ENCODE data around the gene SLC10A7.

- no peak for TF ChIP-seq CTCF (IDR thresholded peaks at IDR 0.05; ENCODE audit: low read depth, low read length, poor library complexity, severe bottlenecking)
- TF ChIP-seq EZH2phosphoT487 (IDR thresholded peaks at IDR 0.05; ENCODE audit: borderline replicate concordance, low read length): no peak
These were observed 76.3 kb downstream of the SLC10A7 start for GRCh38 chr4:146445198-146446150.

Data from DOHH2 (cell line).